K562 (cell line): ENCODE data around the gene MAPRE2. TPM values are rescaled to one million over a fixed set of nuclear protein-coding genes. Genes with fewer than 3 reads are reported as not detected.

Experiments
- ATF7 ChIP-seq: fragments of 450-650 bp; IDR thresholded peaks from 2 replicates; pipeline ENCODE4 v1.7.1; 2014; ENCODE audit warnings: mild to moderate bottlenecking, moderate library complexity
- CBFB ChIP-seq: sonication (generic); formaldehyde crosslinking; IDR thresholded peaks from 2 replicates; pipeline ENCODE4 v1.4.0; 2020; ENCODE audit warnings: mild to moderate bottlenecking, missing genetic modification reagents
- COPS2 ChIP-seq: fragments of 450-650 bp; conservative IDR thresholded peaks from 2 replicates; pipeline ENCODE4 v1.6.1; 2016; ENCODE audit warnings: mild to moderate bottlenecking, moderate library complexity
- FOXP4 ChIP-seq: sonication (generic); formaldehyde crosslinking; IDR thresholded peaks from 2 replicates; pipeline ENCODE4 v1.8.0; 2022; ENCODE audit warnings: mild to moderate bottlenecking, missing genetic modification reagents, borderline replicate concordance
- GTF2E2 ChIP-seq: fragments of 200-800 bp; sonication (Bioruptor generic); IDR thresholded peaks from 2 replicates; pipeline ENCODE4 v1.6.1; 2016; ENCODE audit warnings: missing genetic modification characterization, missing compliant biosample characterization
- KAT2B ChIP-seq: IDR thresholded peaks from one replicate; pipeline ENCODE4 v1.6.1; 2012; ENCODE audit warnings: low read depth, mild to moderate bottlenecking, control low read depth, inconsistent platforms, low read length, moderate library complexity
- KDM1A ChIP-seq, 2 experiments: fragments of 450-650 bp; IDR thresholded peaks; 2 replicates each; pipeline ENCODE4 v1.6.1; 2016; ENCODE audit warnings: mild to moderate bottlenecking in 2 of 2
- PTTG1 ChIP-seq: fragments of 450-650 bp; IDR thresholded peaks from 2 replicates; pipeline ENCODE4 v1.6.1; 2016; ENCODE audit warnings: low read depth, mild to moderate bottlenecking, missing genetic modification characterization, missing compliant biosample characterization
- SPI1 ChIP-seq: IDR thresholded peaks from 2 replicates; pipeline ENCODE4 v1.6.1; 2011; ENCODE audit warnings: low read depth, low read length, control low read depth, borderline replicate concordance
- VEZF1 ChIP-seq: fragments of 200-800 bp; sonication (Bioruptor generic); IDR thresholded peaks from 2 replicates; pipeline ENCODE4 v1.6.1; 2017; ENCODE audit warnings: missing genetic modification characterization, missing compliant biosample characterization
- XRCC5 ChIP-seq: fragments of 200-400 bp; formaldehyde crosslinking; IDR thresholded peaks from 2 replicates; pipeline ENCODE4 v1.6.1; 2017; ENCODE audit warnings: low read depth, mild to moderate bottlenecking, low read length
- ZNF695 ChIP-seq: fragments of 450-650 bp; formaldehyde crosslinking; IDR thresholded peaks from 2 replicates; pipeline ENCODE4 v1.4.0; 2020; ENCODE audit warnings: mild to moderate bottlenecking, moderate library complexity
- polyA plus RNA-seq, 8 experiments: library from polyadenylated mRNA; depleted of rRNA in 4 of 8; stranded (reverse) in 5 of 8; unstranded in 3 of 8; fragments of >200 nt; fragmentation: Nextera tagmentation in 2 of 8; fragmentation: Illumina TruSeq in 1 of 8; extraction: Ambion mirVana in 2 of 8; extraction: Trizol in 1 of 8; gene quantifications; 2 replicates each; pipeline versions ENCODE4 v1.2.1 to v1.2.3, GENCODE V29; 2011 to 2014; ENCODE audit warnings: inconsistent platforms in 1 of 8, missing spikeins in 1 of 8
- total RNA-seq, 7 experiments: library from RNA; depleted of rRNA in 6 of 7; stranded (reverse); fragments of >200 nt in 6 of 7; fragmentation: Illumina TruSeq in 2 of 7; extraction: Trizol in 2 of 7; gene quantifications; 2 replicates each; pipeline versions ENCODE4 v1.2.1 to v1.2.3, GENCODE V29; 2011 to 2021; ENCODE audit warnings: low replicate concordance in 1 of 7
- TF ChIP-seq, protein P1 (sequence below): fragments of 250-450 bp; sonication (Bioruptor Pico); IDR thresholded peaks from 2 replicates; pipeline ENCODE4 v1.5.0; 2022; ENCODE audit warnings: mild to moderate bottlenecking
- TF ChIP-seq, protein P2 (sequence below): sonication (generic); formaldehyde crosslinking; IDR thresholded peaks from 2 replicates; pipeline ENCODE4 v1.8.1; 2023; ENCODE audit warnings: mild to moderate bottlenecking, missing genetic modification reagents
- TF ChIP-seq, protein P3 (sequence below), 2 experiments: fragments of 450-650 bp in 1 of 2; IDR thresholded peaks; 2 replicates each; pipeline ENCODE4 v1.6.1; 2011 to 2017; ENCODE audit warnings: low read depth in 2 of 2, antibody characterized with exemption in 1 of 2, borderline replicate concordance in 1 of 2, low read length in 1 of 2, mild to moderate bottlenecking in 1 of 2, mixed read lengths in 1 of 2; ENCODE audit not compliant: control insufficient read depth in 1 of 2

The MAPRE2 gene
- total and polyA plus RNA-seq, 9 of the 15 experiments (the other 6 are each of a cell fraction or from before 2014, with no cell fraction given), result 32.3 to 70.7 (median 40.7) TPM

DNA sequence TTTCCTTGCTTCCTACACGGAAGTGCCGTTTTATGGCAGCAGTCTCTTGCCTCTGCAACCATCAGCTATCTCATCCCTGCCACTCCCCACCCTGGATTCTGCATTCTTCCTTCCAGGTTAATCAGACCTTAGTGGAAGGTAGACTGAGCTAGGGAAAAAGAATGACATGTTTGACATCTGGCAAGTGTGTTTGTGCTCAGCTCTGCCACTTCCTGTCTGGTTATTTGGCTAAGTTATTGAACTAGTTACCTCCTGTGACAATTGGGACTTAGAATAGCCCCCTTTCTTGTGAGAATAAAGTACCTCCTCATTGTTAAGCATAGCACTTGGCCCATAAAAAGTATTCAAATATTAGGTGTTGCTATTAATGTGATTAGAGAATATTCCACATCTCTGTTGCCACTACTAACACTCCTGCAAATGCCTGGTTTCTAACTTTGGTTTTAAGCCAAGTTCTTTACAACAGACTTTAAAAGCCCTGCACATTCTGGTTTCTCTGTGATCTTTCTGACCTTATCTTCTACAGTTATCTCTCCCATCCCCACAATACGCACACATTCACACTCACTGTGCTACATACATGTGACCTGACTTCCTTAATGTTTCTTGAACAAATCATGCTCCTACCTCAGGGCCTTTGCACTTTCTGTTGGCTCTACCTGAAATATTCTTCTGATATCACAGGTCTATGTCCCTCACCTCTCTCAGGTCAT lies 10.8 kb upstream of the MAPRE2 start (continued):
- TF ChIP-seq SPI1, result peak; percentile 21; the same call in 1 of the 2 replicates
- no peak for TF ChIP-seq FOXP4 (CRISPR knock-in tag)
- no peak for TF ChIP-seq VEZF1
- TF ChIP-seq XRCC5, result no peak
- TF ChIP-seq ATF7, result no peak
- TF ChIP-seq GTF2E2, result no peak
- no peak for TF ChIP-seq COPS2
- peak; percentile 26 to 74; a peak in 2 of 4 replicates for TF ChIP-seq KDM1A (IDR thresholded peaks at IDR 0.05)
- TF ChIP-seq, protein P1, sequence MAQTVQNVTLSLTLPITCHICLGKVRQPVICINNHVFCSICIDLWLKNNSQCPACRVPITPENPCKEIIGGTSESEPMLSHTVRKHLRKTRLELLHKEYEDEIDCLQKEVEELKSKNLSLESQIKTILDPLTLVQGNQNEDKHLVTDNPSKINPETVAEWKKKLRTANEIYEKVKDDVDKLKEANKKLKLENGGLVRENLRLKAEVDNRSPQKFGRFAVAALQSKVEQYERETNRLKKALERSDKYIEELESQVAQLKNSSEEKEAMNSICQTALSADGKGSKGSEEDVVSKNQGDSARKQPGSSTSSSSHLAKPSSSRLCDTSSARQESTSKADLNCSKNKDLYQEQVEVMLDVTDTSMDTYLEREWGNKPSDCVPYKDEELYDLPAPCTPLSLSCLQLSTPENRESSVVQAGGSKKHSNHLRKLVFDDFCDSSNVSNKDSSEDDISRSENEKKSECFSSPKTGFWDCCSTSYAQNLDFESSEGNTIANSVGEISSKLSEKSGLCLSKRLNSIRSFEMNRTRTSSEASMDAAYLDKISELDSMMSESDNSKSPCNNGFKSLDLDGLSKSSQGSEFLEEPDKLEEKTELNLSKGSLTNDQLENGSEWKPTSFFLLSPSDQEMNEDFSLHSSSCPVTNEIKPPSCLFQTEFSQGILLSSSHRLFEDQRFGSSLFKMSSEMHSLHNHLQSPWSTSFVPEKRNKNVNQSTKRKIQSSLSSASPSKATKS (CRISPR knock-in tag), result no peak
- TF ChIP-seq, protein P2, sequence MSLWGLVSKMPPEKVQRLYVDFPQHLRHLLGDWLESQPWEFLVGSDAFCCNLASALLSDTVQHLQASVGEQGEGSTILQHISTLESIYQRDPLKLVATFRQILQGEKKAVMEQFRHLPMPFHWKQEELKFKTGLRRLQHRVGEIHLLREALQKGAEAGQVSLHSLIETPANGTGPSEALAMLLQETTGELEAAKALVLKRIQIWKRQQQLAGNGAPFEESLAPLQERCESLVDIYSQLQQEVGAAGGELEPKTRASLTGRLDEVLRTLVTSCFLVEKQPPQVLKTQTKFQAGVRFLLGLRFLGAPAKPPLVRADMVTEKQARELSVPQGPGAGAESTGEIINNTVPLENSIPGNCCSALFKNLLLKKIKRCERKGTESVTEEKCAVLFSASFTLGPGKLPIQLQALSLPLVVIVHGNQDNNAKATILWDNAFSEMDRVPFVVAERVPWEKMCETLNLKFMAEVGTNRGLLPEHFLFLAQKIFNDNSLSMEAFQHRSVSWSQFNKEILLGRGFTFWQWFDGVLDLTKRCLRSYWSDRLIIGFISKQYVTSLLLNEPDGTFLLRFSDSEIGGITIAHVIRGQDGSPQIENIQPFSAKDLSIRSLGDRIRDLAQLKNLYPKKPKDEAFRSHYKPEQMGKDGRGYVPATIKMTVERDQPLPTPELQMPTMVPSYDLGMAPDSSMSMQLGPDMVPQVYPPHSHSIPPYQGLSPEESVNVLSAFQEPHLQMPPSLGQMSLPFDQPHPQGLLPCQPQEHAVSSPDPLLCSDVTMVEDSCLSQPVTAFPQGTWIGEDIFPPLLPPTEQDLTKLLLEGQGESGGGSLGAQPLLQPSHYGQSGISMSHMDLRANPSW (CRISPR knock-in tag), result no peak
- TF ChIP-seq KAT2B, result no peak
- no peak for TF ChIP-seq ZNF695 (CRISPR knock-in tag)
- no peak for TF ChIP-seq PTTG1 (tag)
- TF ChIP-seq, protein P3, sequence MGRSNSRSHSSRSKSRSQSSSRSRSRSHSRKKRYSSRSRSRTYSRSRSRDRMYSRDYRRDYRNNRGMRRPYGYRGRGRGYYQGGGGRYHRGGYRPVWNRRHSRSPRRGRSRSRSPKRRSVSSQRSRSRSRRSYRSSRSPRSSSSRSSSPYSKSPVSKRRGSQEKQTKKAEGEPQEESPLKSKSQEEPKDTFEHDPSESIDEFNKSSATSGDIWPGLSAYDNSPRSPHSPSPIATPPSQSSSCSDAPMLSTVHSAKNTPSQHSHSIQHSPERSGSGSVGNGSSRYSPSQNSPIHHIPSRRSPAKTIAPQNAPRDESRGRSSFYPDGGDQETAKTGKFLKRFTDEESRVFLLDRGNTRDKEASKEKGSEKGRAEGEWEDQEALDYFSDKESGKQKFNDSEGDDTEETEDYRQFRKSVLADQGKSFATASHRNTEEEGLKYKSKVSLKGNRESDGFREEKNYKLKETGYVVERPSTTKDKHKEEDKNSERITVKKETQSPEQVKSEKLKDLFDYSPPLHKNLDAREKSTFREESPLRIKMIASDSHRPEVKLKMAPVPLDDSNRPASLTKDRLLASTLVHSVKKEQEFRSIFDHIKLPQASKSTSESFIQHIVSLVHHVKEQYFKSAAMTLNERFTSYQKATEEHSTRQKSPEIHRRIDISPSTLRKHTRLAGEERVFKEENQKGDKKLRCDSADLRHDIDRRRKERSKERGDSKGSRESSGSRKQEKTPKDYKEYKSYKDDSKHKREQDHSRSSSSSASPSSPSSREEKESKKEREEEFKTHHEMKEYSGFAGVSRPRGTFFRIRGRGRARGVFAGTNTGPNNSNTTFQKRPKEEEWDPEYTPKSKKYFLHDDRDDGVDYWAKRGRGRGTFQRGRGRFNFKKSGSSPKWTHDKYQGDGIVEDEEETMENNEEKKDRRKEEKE (IDR thresholded peaks at IDR 0.05; ENCODE audit: borderline replicate concordance in 1 of 2, control insufficient read depth in 1 of 2, low read depth in 2 of 2, low read length in 1 of 2), result no peak
- no peak for TF ChIP-seq CBFB (CRISPR knock-in tag)
